Gastrocnemius medialis (tissue), 4 donors: ENCODE measurements around the gene ASS1. TPM values are rescaled to one million over a fixed set of nuclear protein-coding genes. Genes with fewer than 3 reads are reported as not detected.

Source experiments
- ATAC-seq, 2 donors: fragments of 150-250 bp; one replicate each; pipeline ENCODE4 v1.9.1; 2016
- DNase-seq, 2 donors: peaks; one replicate each; pipeline ENCODE4 v3.0.0-alpha.2; 2019
- H3K27ac ChIP-seq, 4 donors: fragments of 200-600 bp; sonication (generic); 1 replicate in 1 of 4; 2 replicates in 3 of 4; pipeline ENCODE4 v1.5.1; 2016 to 2018; ENCODE audit warnings: mild to moderate bottlenecking in 2 of 4, moderate library complexity in 1 of 4
- H3K27me3 ChIP-seq, 3 donors: fragments of 200-600 bp; sonication (generic) in 2 of 3; 1 replicate in 1 of 3; 2 replicates in 2 of 3; pipeline versions ENCODE4 v1.5.1 to v1.6.0; 2016 to 2019; ENCODE audit warnings: mild to moderate bottlenecking in 1 of 3, moderate library complexity in 1 of 3
- H3K36me3 ChIP-seq, 2 donors: fragments of 200-600 bp; sonication (generic) in 1 of 2; one replicate each; pipeline ENCODE4 v1.5.1; 2017 to 2018
- H3K4me1 ChIP-seq, 2 donors: fragments of 200-600 bp; sonication (generic) in 1 of 2; one replicate each; pipeline ENCODE4 v1.5.1; 2016 to 2017; ENCODE audit warnings: mild to moderate bottlenecking in 2 of 2
- H3K4me3 ChIP-seq, 4 donors: fragments of 200-600 bp; sonication (generic) in 3 of 4; 1 replicate in 1 of 4; 2 replicates in 3 of 4; pipeline ENCODE4 v1.5.1; 2016 to 2019; ENCODE audit warnings: mild to moderate bottlenecking in 2 of 4
- H3K9me3 ChIP-seq, 3 donors: fragments of 200-600 bp; sonication (generic) in 2 of 3; 1 replicate in 1 of 3; 2 replicates in 2 of 3; pipeline ENCODE4 v1.5.1; 2016 to 2019
- CTCF ChIP-seq, 5 experiments: fragments of 450-650 bp in 3 of 5; fragments of 200-600 bp in 2 of 5; sonication (generic) in 2 of 5; IDR thresholded peaks in 4 of 5; conservative IDR thresholded peaks in 1 of 5; 1 replicate in 4 of 5; 2 replicates in 1 of 5; pipeline ENCODE4 v1.5.1; 2016 to 2019; ENCODE audit warnings: antibody characterized with exemption in 5 of 5, mild to moderate bottlenecking in 3 of 5, moderate library complexity in 3 of 5
- POLR2A ChIP-seq, 2 donors: fragments of 450-650 bp; IDR thresholded peaks; one replicate each; pipeline ENCODE4 v1.6.1; 2017; ENCODE audit warnings: antibody characterized with exemption in 2 of 2, mild to moderate bottlenecking in 2 of 2, moderate library complexity in 2 of 2
- in situ Hi-C, 4 donors: fragments of 200-750 bp; cut with MboI; loops; one replicate each; pipeline versions ENCODE4 v1.15.0 to v1.8.0; 2017; ENCODE audit warnings: low sequenced_read_pairs in 4 of 4
- intact Hi-C: fragments of 100-400 bp; cut with DNase I; formaldehyde crosslinking; loops from one replicate; pipeline ENCODE4 v1.15.1; 2023; ENCODE audit warnings: low total_unique reads
- total RNA-seq, 4 donors: library from RNA; depleted of rRNA; stranded (reverse); fragments of >200 nt; gene quantifications; one replicate each; pipeline versions ENCODE4 v1.1.0 to v1.2.3, GENCODE V29; 2016

Gene ASS1
- total RNA-seq, 4 donors from 2014 or later: 44.5 to 83.4 (median 68.5) TPM

GRCh38 chr9:130518943-130519799 lies 74.4 kb downstream of the ASS1 start:
- Histone ChIP-seq H3K4me3 (no peak overlapping the region), H3K9me3 (no peaks in the 10 kb centered on the region), H3K4me1 (no peaks in the 10 kb centered on the region), H3K27ac (no peak overlapping the region), H3K27me3 (peaks cover 2 to 15% (median 7%) of the 10 kb centered on the region in 3 donors), H3K36me3 (no peaks in the 10 kb centered on the region)
- intact Hi-C loops: no loop called here
- TF ChIP-seq POLR2A (IDR thresholded peaks at IDR 0.05) (no peak), CTCF (IDR thresholded peaks at IDR 0.05 in 4 of 5, conservative IDR thresholded peaks at IDR 0.05 in 1 of 5) (no peak)
- DNase-seq (no peak), ATAC-seq (no peak)
- in situ Hi-C loops: no loop called here

- intact Hi-C loops: no loop called here
- Histone ChIP-seq H3K4me3 (no peak overlapping the region), H3K27ac (no peak overlapping the region), H3K36me3 (no peaks in the 10 kb centered on the region), H3K9me3 (no peaks in the 10 kb centered on the region), H3K27me3 (peaks cover 4 to 20% (median 7%) of the 10 kb centered on the region in 3 donors), H3K4me1 (no peaks in the 10 kb centered on the region)
- no peak for TF ChIP-seq POLR2A (IDR thresholded peaks at IDR 0.05)
- no peak for TF ChIP-seq CTCF (IDR thresholded peaks at IDR 0.05 in 4 of 5, conservative IDR thresholded peaks at IDR 0.05 in 1 of 5)
- DNase-seq (no peak), ATAC-seq (no peak)
- in situ Hi-C loops: no loop called here
Measured at GRCh38 chr9:130519927-130520326, 75.2 kb downstream of the ASS1 start.

DNA sequence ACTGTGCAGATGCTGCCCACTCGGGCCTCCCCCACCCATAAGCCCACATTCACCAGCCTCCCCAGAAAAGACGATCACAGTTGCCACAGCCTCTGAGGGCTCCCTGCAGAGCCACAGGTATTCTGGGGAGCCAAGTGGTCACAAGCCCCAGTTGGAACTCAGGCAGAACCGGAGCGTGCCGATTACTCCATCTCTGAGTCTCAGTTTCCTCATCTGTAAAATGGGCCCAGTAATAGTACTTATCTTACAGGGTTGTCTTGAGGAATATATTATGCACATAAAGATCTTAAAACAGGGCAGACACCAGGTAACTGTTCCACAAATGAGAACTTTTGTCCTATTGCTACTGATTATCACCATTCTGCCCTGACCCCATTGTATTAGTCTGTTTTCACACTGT lies 77.0 kb downstream of the ASS1 start:
- Histone ChIP-seq H3K9me3 (no peaks in the 10 kb centered on the region), H3K4me1 (no peaks in the 10 kb centered on the region), H3K27me3 (peaks cover 0 to 24% (median 7%) of the 10 kb centered on the region in 3 donors), H3K4me3 (no peak overlapping the region), H3K36me3 (no peaks in the 10 kb centered on the region), H3K27ac (no peak overlapping the region)
- DNase-seq (no peak), ATAC-seq (no peak)
- intact Hi-C loops: no loop called here
- TF ChIP-seq POLR2A (IDR thresholded peaks at IDR 0.05): no peak
- no peak for TF ChIP-seq CTCF (IDR thresholded peaks at IDR 0.05 in 4 of 5, conservative IDR thresholded peaks at IDR 0.05 in 1 of 5)
- in situ Hi-C loops: no loop called here

DNA sequence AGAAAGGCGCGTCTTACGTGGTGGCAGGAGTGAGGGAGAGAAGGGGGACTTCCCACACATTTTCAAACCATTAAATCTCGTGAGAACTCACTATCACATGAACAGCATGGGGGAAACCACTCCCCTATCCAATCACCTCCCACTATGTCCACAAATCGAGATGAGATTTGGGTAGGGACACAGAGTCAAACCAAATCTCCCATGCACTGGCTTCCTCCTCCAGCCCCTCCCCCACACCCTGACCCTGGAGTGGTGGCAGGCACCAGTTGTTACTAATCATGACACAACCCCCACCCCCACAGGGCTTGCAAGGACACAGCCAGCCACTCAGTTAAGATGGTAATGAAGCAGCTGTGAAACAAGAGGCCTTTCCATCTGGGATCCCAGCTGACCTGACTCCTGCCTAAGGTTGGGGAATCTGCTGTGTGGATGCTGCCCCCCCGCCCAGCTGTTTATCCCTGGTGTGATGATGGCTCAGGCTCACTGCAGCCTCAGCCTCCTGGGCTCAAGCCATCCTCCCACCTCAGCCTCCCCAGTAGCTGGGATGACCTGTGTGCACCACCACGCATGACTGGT lies 77.6 kb downstream of the ASS1 start:
- Histone ChIP-seq H3K27me3 (peaks cover 0 to 24% (median 7%) of the 10 kb centered on the region in 3 donors), H3K4me1 (no peaks in the 10 kb centered on the region), H3K9me3 (no peaks in the 10 kb centered on the region), H3K4me3 (no peak overlapping the region), H3K27ac (no peak overlapping the region), H3K36me3 (no peaks in the 10 kb centered on the region)
- in situ Hi-C loops (no loop called here), intact Hi-C loops (no loop called here)
- ATAC-seq (no peak), DNase-seq (no peak)
- TF ChIP-seq POLR2A (IDR thresholded peaks at IDR 0.05) (no peak), CTCF (IDR thresholded peaks at IDR 0.05 in 4 of 5, conservative IDR thresholded peaks at IDR 0.05 in 1 of 5) (no peak)
